Caco-2 (cell line): ENCODE results near the gene FNDC11. TPM values are rescaled to one million over a fixed set of nuclear protein-coding genes. Genes with fewer than 3 reads are reported as not detected.

Experiments used
- BruUV-seq: library from RNA; stranded (reverse); fragments of 400-500 nt; replicated peaks from 2 replicates; lab custom pipeline; 2021; lab: Mats Ljungman, UMichigan
- CTCF ChIA-PET: fragments of 300-600 bp; sonication (Branson Sonifier 250); formaldehyde crosslinking; loops from one replicate; lab custom pipeline; 2022; ENCODE audit warnings: antibody characterized with exemption; lab: Charles Lee
- POLR2A ChIA-PET: fragments of 300-600 bp; sonication (Branson Sonifier 250); formaldehyde crosslinking; loops from one replicate; lab custom pipeline; 2022; ENCODE audit warnings: antibody characterized with exemption; lab: Charles Lee
- DNase-seq, 2 experiments: peaks; one replicate each; pipeline versions ENCODE4 v3.0.0 to v3.0.0-alpha.2; 2020 to 2022
- H3K27me3 ChIP-seq: replicated peaks from 2 replicates; pipeline ENCODE4 v1.6.0; 2011; ENCODE audit warnings: low read length; ENCODE audit not compliant: control insufficient read depth, insufficient read depth
- H3K36me3 ChIP-seq: 2 replicates; pipeline ENCODE4 v1.5.1; 2011; ENCODE audit warnings: low read length; ENCODE audit not compliant: control insufficient read depth, insufficient read depth
- H3K4me1 ChIP-seq: fragments of 250-450 bp; sonication (Bioruptor Pico); 2 replicates; pipeline ENCODE4 v1.5.1; 2020; ENCODE audit warnings: mild to moderate bottlenecking
- H3K4me3 ChIP-seq: 2 replicates; pipeline ENCODE4 v1.5.1; 2011; ENCODE audit warnings: low read depth, mild to moderate bottlenecking, control low read depth, low read length
- H3K9me3 ChIP-seq: fragments of 250-450 bp; sonication (Bioruptor Pico); 2 replicates; pipeline ENCODE4 v1.5.1; 2020; ENCODE audit warnings: mild to moderate bottlenecking, moderate library complexity
- H3K27ac Mint-ChIP-seq: one replicate; pipeline ENCODE4 v1.8.0; 2022; ENCODE audit warnings: mixed read lengths; ENCODE audit not compliant: unreplicated experiment
- H3K27me3 Mint-ChIP-seq: one replicate; pipeline ENCODE4 v1.8.0; 2022; ENCODE audit warnings: mixed read lengths; ENCODE audit not compliant: insufficient read depth, unreplicated experiment
- H3K36me3 Mint-ChIP-seq: one replicate; pipeline ENCODE4 v1.8.0; 2022; ENCODE audit warnings: mild to moderate bottlenecking, mixed read lengths; ENCODE audit not compliant: insufficient read depth, unreplicated experiment
- H3K4me1 Mint-ChIP-seq: one replicate; pipeline ENCODE4 v1.8.0; 2022; ENCODE audit warnings: low read depth, mixed read lengths; ENCODE audit not compliant: unreplicated experiment
- H3K4me3 Mint-ChIP-seq: one replicate; pipeline ENCODE4 v1.8.0; 2022; ENCODE audit warnings: mild to moderate bottlenecking, moderate library complexity, mixed read lengths; ENCODE audit not compliant: unreplicated experiment
- H3K9me3 Mint-ChIP-seq: one replicate; pipeline ENCODE4 v1.8.0; 2022; ENCODE audit warnings: mixed read lengths; ENCODE audit not compliant: unreplicated experiment
- CTCF ChIP-seq, 2 experiments: fragments of 200-600 bp in 1 of 2; IDR thresholded peaks; 1 replicate in 1 of 2; 2 replicates in 1 of 2; pipeline versions ENCODE4 v1.5.1 to v1.8.0; 2011 to 2022; ENCODE audit warnings: antibody characterized with exemption in 1 of 2, control low read depth in 1 of 2, inconsistent platforms in 1 of 2, low read depth in 1 of 2, low read length in 1 of 2, mild to moderate bottlenecking in 1 of 2, moderate library complexity in 1 of 2; ENCODE audit not compliant: insufficient read depth in 1 of 2, severe bottlenecking in 1 of 2, unreplicated experiment in 1 of 2
- intact Hi-C: fragments of 100-400 bp; cut with micrococcal nuclease; formaldehyde crosslinking; loops from one replicate; pipeline ENCODE4 v1.10.0; 2022; ENCODE audit not compliant: unreplicated experiment
- total RNA-seq: library from RNA; stranded (reverse); gene quantifications from 2 replicates; pipeline ENCODE4 v1.2.3, GENCODE V29; 2022

FNDC11 gene
- total RNA-seq, 1 experiment from 2014 or later, result not detected

GRCh38 chr20:63555661-63556381 lies 1.9 kb downstream of the FNDC11 start:
- H3K4me1 Mint-ChIP-seq, result no peaks in the 10 kb centered on the region
- BruUV-seq, result no TSS peak
- H3K36me3 Mint-ChIP-seq, result peaks cover 23% of the 10 kb centered on the region
- no peak overlapping the region for H3K27ac Mint-ChIP-seq
- DNase-seq, result no peak
- H3K4me3 Mint-ChIP-seq, result no peak overlapping the region
- Histone ChIP-seq H3K36me3 (no peaks in the 10 kb centered on the region), H3K4me1 (no peaks in the 10 kb centered on the region; the same call in 1 of the 2 replicates), H3K4me3 (no peak overlapping the region), H3K9me3 (peaks cover 9% of the 10 kb centered on the region), H3K27me3 (no peaks in the 10 kb centered on the region)
- no peaks in the 10 kb centered on the region for H3K9me3 Mint-ChIP-seq
- TF ChIP-seq CTCF (IDR thresholded peaks at IDR 0.05; ENCODE audit: insufficient read depth in 1 of 2, low read depth in 1 of 2, low read length in 1 of 2, severe bottlenecking in 1 of 2, unreplicated experiment in 1 of 2), result no peak
- no peaks in the 10 kb centered on the region for H3K27me3 Mint-ChIP-seq
- POLR2A ChIA-PET, result interaction anchor here (1.8 kb wide), 1 partner anchor 18 kb away, joined by 6 read pairs; the partner anchor contains the start of gene HELZ2
- intact Hi-C loops, result no loop called here
- CTCF ChIA-PET, result interaction anchor here (0.6 to 1.1 kb wide), 2 partner anchors 18 to 30 kb away, joined by 4 read pairs; partner anchors contain the start of gene PTK6

GRCh38 chr20:63556873-63557478 lies 3.0 kb downstream of the FNDC11 start:
- Mint-ChIP-seq H3K27me3 (no peaks in the 10 kb centered on the region), H3K4me3 (no peak overlapping the region), H3K9me3 (no peaks in the 10 kb centered on the region), H3K27ac (no peak overlapping the region), H3K4me1 (no peaks in the 10 kb centered on the region), H3K36me3 (peaks cover 23% of the 10 kb centered on the region)
- BruUV-seq, result no TSS peak
- no peak for DNase-seq
- POLR2A ChIA-PET, result no interaction called here
- CTCF ChIA-PET, result no interaction called here
- Histone ChIP-seq H3K4me3 (no peak overlapping the region), H3K9me3 (peaks cover 9% of the 10 kb centered on the region), H3K36me3 (no peaks in the 10 kb centered on the region), H3K4me1 (no peaks in the 10 kb centered on the region; the same call in 1 of the 2 replicates), H3K27me3 (no peaks in the 10 kb centered on the region)
- intact Hi-C loops, result no loop called here
- TF ChIP-seq CTCF (IDR thresholded peaks at IDR 0.05; ENCODE audit: insufficient read depth in 1 of 2, low read depth in 1 of 2, low read length in 1 of 2, severe bottlenecking in 1 of 2, unreplicated experiment in 1 of 2), result no peak

GRCh38 chr20:63557481-63557891 lies 3.5 kb downstream of the FNDC11 start:
- Mint-ChIP-seq H3K4me1 (no peaks in the 10 kb centered on the region), H3K36me3 (peaks cover 23% of the 10 kb centered on the region), H3K27me3 (no peaks in the 10 kb centered on the region), H3K9me3 (no peaks in the 10 kb centered on the region), H3K27ac (no peak overlapping the region), H3K4me3 (no peak overlapping the region)
- Histone ChIP-seq H3K36me3 (no peaks in the 10 kb centered on the region), H3K4me1 (no peaks in the 10 kb centered on the region; the same call in 1 of the 2 replicates), H3K4me3 (no peak overlapping the region), H3K9me3 (peaks cover 9% of the 10 kb centered on the region), H3K27me3 (no peaks in the 10 kb centered on the region)
- POLR2A ChIA-PET, result no interaction called here
- DNase-seq, result no peak
- CTCF ChIA-PET, result no interaction called here
- BruUV-seq, result no TSS peak
- intact Hi-C loops, result no loop called here
- no peak for TF ChIP-seq CTCF (IDR thresholded peaks at IDR 0.05; ENCODE audit: insufficient read depth in 1 of 2, low read depth in 1 of 2, low read length in 1 of 2, severe bottlenecking in 1 of 2, unreplicated experiment in 1 of 2)
